Lower leg skin (tissue), 4 donors: ENCODE data around the gene SUMO3. TPM values are rescaled to one million over a fixed set of nuclear protein-coding genes. Genes with fewer than 3 reads are reported as not detected.

Experiments used
- DNase-seq, 2 donors: peaks; one replicate each; pipeline ENCODE4 v3.0.0-alpha.2; 2019; ENCODE audit warnings: low spot score in 2 of 2
- H3K4me3 ChIP-seq: fragments of 200-600 bp; sonication (generic); 2 replicates; pipeline ENCODE4 v1.5.1; 2017; ENCODE audit warnings: mild to moderate bottlenecking, low read depth; ENCODE audit not compliant: poor library complexity, severe bottlenecking
- CTCF ChIP-seq, 3 donors: fragments of 450-650 bp; IDR thresholded peaks; one replicate each; pipeline ENCODE4 v1.5.1; 2016; ENCODE audit warnings: antibody characterized with exemption in 3 of 3, mild to moderate bottlenecking in 3 of 3, moderate library complexity in 2 of 3
- POLR2A ChIP-seq, 2 donors: fragments of 450-650 bp; IDR thresholded peaks; one replicate each; pipeline ENCODE4 v1.6.1; 2016 to 2017; ENCODE audit warnings: antibody characterized with exemption in 2 of 2, mild to moderate bottlenecking in 1 of 2, moderate library complexity in 1 of 2
- WGBS, 2 donors: methylation state at CpG; one replicate each; pipeline ENCODE4 v1.1.5; 2018; 5-methylcytosine and 5-hydroxymethylcytosine counted together
- intact Hi-C: fragments of 100-400 bp; cut with DNase I; formaldehyde crosslinking; loops from one replicate; pipeline ENCODE4 v1.15.0; 2023; ENCODE audit warnings: low total_unique reads
- total RNA-seq, 4 donors: library from RNA; depleted of rRNA; stranded (reverse); fragments of >200 nt; gene quantifications; one replicate each; pipeline ENCODE4 v1.1.0, GENCODE V29; 2016

Gene SUMO3
- total RNA-seq, 4 donors from 2014 or later, result 35.6 to 52.6 (median 42.5) TPM

GRCh38 chr21:44778499-44778911, 39.4 kb downstream of the SUMO3 start:
- WGBS, 2 donors, result 55 to 66% methylated on average over 8 of the region's 8 CpGs
- TF ChIP-seq POLR2A (IDR thresholded peaks at IDR 0.05), result no peak
- TF ChIP-seq CTCF (IDR thresholded peaks at IDR 0.05), result no peak
- no peak for DNase-seq
- no peak overlapping the region for H3K4me3 ChIP-seq
- intact Hi-C loops, result no loop called here

- intact Hi-C loops, result no loop called here
- WGBS, 2 donors, result 88 to 91% methylated on average over 5 of the region's 5 CpGs
- no peak overlapping the region for H3K4me3 ChIP-seq
- DNase-seq, result no peak
- no peak for TF ChIP-seq CTCF (IDR thresholded peaks at IDR 0.05)
- TF ChIP-seq POLR2A (IDR thresholded peaks at IDR 0.05), result no peak
Measured at GRCh38 chr21:44778094-44778493, 39.8 kb downstream of the SUMO3 start.

GRCh38 chr21:44774972-44775371, 42.9 kb downstream of the SUMO3 start:
- intact Hi-C loops, result no loop called here
- TF ChIP-seq POLR2A (IDR thresholded peaks at IDR 0.05), result no peak
- no peak for TF ChIP-seq CTCF (IDR thresholded peaks at IDR 0.05)
- DNase-seq, result no peak
- WGBS, 2 donors, result 88 to 99% methylated on average over 8 of the region's 8 CpGs
- H3K4me3 ChIP-seq, result no peak overlapping the region

- H3K4me3 ChIP-seq, result no peak overlapping the region
- intact Hi-C loops, result no loop called here
- peak in 1 of 2 donors; percentile 72 for DNase-seq
- TF ChIP-seq CTCF (IDR thresholded peaks at IDR 0.05) (no peak), POLR2A (IDR thresholded peaks at IDR 0.05) (no peak)
- 91 to 95% methylated on average over 20 of the region's 20 CpGs for WGBS, 2 donors
Measured at GRCh38 chr21:44773291-44773932, 44.5 kb downstream of the SUMO3 start.

GRCh38 chr21:44771896-44772525, 45.9 kb downstream of the SUMO3 start:
- 98% methylated on average over 14 to 15 of the region's 17 CpGs for WGBS, 2 donors
- peak in 1 of 2 donors; percentile 72 for DNase-seq
- no peak for TF ChIP-seq CTCF (IDR thresholded peaks at IDR 0.05)
- TF ChIP-seq POLR2A (IDR thresholded peaks at IDR 0.05), result no peak
- intact Hi-C loops, result no loop called here
- no peak overlapping the region for H3K4me3 ChIP-seq
